ENCODE data around the gene ABLIM1.

Gene ABLIM1

DNA sequence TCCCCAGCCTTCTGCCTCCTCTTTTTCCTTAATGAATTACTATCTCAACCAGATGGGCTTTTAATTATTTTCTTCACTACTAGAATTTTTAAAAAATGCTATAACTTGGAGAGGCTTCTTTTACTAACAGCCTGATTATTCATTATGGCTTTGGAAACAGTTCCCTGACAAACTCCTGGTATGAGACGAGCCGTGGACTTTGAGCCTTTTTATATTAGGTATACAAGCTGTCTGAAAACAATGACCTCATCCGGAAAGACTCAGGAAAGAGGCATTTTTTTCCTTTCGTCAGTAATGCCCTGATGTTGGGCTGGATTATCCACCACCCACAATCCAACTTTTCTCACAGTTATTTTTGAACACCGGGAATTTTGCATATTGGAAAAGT, 26.7 kb upstream of the ABLIM1 start:
- H3K27me3 Mint-ChIP-seq (ENCODE audit: low read depth): peaks cover 15% of the 10 kb centered on the region
- H3K27ac Mint-ChIP-seq: no peak overlapping the region
- H3K9me3 Mint-ChIP-seq: no peaks in the 10 kb centered on the region
- no peak overlapping the region for H3K4me3 Mint-ChIP-seq
- no peaks in the 10 kb centered on the region for H3K36me3 Mint-ChIP-seq (ENCODE audit: low read depth)
- H3K4me1 Mint-ChIP-seq (ENCODE audit: low read depth): no peaks in the 10 kb centered on the region

DNA sequence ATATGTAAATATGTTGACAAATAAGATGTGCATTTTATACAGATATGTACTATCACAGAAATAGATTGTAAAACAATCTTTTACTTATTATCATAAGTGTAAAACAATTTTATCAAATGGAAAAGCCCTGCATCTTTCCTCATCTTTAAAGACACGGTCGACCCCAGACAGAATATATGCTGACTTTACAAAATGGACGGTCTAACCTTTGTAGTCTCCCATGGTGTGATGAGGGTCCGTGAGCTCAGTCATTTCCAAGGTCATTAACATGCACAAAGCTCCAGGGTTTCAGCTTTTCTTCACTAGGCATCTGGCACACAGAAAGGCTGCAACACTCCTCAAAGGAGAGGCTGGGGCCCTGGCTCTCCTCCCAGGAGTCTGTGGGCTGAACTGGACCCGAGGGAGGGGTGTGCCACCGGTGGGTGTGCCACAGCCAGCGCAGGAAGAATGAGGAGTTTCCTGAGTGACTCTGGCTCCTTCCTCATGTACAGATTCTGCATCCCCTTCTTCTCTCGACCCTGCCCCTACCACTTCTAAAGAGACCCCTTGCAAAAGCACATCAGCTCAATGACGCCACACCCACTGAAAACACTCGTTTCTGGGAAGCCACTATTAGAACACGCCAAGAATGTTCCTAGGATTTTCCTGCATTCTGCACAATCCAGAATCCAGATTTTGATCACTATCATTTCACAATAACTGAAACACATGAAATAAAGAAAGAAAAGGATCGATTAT, 26.2 kb upstream of the ABLIM1 start:
- no peak overlapping the region for H3K4me3 Mint-ChIP-seq
- H3K27ac Mint-ChIP-seq: no peak overlapping the region
- no peaks in the 10 kb centered on the region for H3K36me3 Mint-ChIP-seq (ENCODE audit: low read depth)
- no peaks in the 10 kb centered on the region for H3K9me3 Mint-ChIP-seq
- no peaks in the 10 kb centered on the region for H3K4me1 Mint-ChIP-seq (ENCODE audit: low read depth)
- peaks cover 15% of the 10 kb centered on the region for H3K27me3 Mint-ChIP-seq (ENCODE audit: low read depth)

DNA sequence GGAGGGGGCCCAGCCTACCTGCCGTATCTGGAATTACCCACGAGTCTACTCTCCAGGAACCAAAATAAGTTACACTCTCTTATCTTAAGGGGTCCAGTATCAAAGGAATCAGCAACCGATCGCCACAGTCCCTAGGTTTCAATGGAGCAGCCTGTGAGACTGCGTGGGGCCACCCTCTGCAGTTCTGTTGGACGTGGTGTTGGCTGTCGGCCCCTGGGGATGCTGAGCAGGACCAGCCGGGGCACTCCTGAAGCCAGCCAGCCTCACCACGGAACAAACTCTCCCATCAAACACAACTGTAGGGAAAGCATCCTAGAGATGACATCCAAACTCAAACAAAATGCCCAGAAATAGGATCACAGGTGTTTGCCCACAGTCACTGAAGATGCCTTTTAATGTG, 25.5 kb upstream of the ABLIM1 start:
- Mint-ChIP-seq H3K9me3 (no peaks in the 10 kb centered on the region), H3K4me1 (ENCODE audit: low read depth) (no peaks in the 10 kb centered on the region), H3K27ac (no peak overlapping the region), H3K4me3 (no peak overlapping the region), H3K27me3 (ENCODE audit: low read depth) (peaks cover 20% of the 10 kb centered on the region), H3K36me3 (ENCODE audit: low read depth) (no peaks in the 10 kb centered on the region)

DNA sequence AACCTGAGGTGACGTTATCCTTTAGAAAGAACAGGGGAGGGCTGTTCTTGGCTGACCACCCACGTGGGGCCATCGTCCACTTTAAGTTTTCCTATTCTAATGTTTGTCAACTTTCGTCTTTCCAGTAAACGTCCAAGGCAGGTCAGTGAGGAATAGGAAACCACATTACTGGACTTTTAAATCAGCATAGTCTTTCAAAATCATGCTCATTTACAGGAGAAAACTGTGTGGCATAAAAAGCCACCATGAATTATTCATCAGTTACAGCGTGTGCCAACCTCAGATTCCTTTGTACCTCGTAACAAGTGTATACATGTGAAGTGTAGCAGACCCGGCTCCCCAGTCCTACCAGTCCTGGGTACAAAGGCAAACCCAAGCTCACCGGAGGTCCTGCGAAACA, 25.1 kb upstream of the ABLIM1 start:
- Mint-ChIP-seq H3K27ac (no peak overlapping the region), H3K4me1 (ENCODE audit: low read depth) (no peaks in the 10 kb centered on the region), H3K4me3 (no peak overlapping the region), H3K36me3 (ENCODE audit: low read depth) (no peaks in the 10 kb centered on the region), H3K27me3 (ENCODE audit: low read depth) (peaks cover 20% of the 10 kb centered on the region), H3K9me3 (no peaks in the 10 kb centered on the region)

DNA sequence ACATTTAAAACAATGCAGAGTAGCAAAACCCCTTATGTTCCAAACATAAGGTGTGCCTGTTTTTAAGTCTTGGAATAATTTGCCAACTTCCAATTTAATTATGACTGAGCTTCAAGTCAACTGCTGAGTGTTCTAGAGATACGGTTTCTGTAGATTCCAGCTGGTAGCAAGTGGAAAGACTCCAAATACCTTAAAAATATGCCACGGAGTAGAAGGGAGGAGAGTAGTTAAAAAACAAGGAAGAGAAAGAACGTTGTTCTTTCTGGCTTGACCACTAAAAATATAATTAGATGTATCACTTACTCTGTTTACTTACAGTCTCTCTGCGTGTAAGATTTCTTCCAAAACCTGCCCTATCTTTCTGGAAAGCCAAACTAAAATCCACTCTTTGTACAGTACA, 24.5 kb upstream of the ABLIM1 start:
- H3K4me1 Mint-ChIP-seq (ENCODE audit: low read depth): no peaks in the 10 kb centered on the region
- peaks cover 19% of the 10 kb centered on the region for H3K27me3 Mint-ChIP-seq (ENCODE audit: low read depth)
- no peaks in the 10 kb centered on the region for H3K9me3 Mint-ChIP-seq
- H3K27ac Mint-ChIP-seq: no peak overlapping the region
- H3K36me3 Mint-ChIP-seq (ENCODE audit: low read depth): no peaks in the 10 kb centered on the region
- no peak overlapping the region for H3K4me3 Mint-ChIP-seq

DNA sequence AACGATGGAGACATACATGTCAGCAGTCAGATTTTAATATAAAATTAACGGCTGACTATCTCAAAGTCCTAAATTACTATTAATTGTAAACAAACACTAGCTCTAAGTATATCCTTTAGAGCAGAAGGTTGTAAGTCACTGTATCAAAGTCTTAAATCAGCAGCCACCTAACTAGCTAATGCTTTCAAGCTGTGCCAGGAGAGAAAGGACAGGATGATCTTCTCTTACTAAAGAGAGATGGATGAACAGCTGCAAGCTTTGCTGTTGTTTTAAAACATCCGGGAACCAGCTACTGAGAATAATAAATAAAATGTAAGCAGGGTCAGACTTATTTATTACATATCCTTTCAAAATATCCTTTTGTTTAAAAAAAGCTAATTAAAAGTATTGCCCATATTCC, 24.0 kb upstream of the ABLIM1 start:
- Mint-ChIP-seq H3K9me3 (no peaks in the 10 kb centered on the region), H3K27me3 (ENCODE audit: low read depth) (peaks cover 15% of the 10 kb centered on the region), H3K27ac (no peak overlapping the region), H3K4me3 (no peak overlapping the region), H3K36me3 (ENCODE audit: low read depth) (no peaks in the 10 kb centered on the region), H3K4me1 (ENCODE audit: low read depth) (no peaks in the 10 kb centered on the region)

DNA sequence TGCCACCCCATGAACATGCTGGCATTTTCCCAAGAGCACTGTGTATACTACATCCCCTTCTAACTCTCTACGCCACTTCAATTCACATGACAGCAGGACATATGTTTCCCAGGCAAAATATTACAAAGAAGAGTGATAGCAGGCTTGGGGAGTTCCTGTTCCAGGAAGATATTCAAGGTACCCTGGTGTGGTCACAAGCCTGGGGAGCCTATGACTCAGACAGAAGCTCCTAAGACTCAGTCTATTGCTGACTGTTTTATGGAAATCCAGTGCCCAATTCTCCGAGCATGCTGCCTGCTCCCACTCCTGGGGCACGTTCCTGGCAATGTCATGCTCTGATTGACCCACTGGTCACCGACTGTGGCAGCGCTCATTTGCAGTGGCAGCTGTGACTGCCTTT, 23.5 kb upstream of the ABLIM1 start:
- H3K36me3 Mint-ChIP-seq (ENCODE audit: low read depth): no peaks in the 10 kb centered on the region
- no peak overlapping the region for H3K27ac Mint-ChIP-seq
- peaks cover 11% of the 10 kb centered on the region for H3K27me3 Mint-ChIP-seq (ENCODE audit: low read depth)
- H3K4me3 Mint-ChIP-seq: no peak overlapping the region
- H3K4me1 Mint-ChIP-seq (ENCODE audit: low read depth): no peaks in the 10 kb centered on the region
- H3K9me3 Mint-ChIP-seq: no peaks in the 10 kb centered on the region

DNA sequence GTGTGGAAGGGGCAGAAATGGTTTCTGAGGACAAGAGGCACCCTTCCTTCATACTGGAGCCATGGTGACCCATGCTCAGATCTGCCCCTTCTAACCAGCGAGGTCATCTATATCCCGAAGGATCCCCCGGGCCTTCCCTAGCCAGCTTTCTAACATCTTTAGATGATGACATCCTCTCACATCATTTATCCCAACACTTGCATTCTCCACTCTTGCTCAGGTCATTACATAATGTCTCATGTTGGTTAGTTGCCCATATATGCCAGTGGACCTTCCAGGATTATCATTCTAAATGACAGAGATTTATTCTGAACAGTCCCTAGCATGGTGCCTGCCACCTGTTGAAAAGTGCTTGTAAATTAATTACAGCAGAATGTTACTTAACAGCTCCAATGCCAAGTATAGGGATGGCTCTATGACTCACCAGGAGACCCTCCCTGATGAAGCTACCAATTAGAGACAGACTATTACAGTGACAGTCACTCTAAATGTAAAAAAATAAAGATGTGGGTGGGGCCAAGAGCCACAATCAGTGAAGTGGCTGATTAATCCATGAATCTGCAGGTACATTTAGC, 22.6 kb upstream of the ABLIM1 start:
- no peak overlapping the region for H3K4me3 Mint-ChIP-seq

DNA sequence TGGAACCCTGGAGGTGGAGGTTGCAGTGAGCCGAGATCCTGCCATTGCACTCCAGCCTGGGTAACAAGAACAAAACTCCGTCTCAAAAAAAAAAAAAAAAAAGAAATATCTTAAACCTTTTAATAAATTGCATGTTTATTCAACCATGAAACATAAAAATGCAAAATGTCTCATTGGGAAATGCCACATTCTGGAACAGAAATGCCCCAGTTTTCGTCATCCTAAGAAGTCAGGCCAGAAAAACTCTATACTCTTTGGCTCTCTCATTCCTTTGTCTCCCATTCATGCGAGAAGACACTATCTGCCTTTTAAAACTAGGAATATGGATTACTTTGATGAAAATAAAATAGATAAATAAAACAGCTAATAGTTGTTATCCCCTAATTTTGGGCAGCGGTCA, 21.5 kb upstream of the ABLIM1 start:
- Mint-ChIP-seq H3K4me3 (no peak overlapping the region), H3K36me3 (ENCODE audit: low read depth) (no peaks in the 10 kb centered on the region), H3K9me3 (no peaks in the 10 kb centered on the region), H3K4me1 (ENCODE audit: low read depth) (no peaks in the 10 kb centered on the region), H3K27me3 (ENCODE audit: low read depth) (peaks cover 11% of the 10 kb centered on the region), H3K27ac (no peak overlapping the region)

More for the DNA sequence above, 22.6 kb upstream of the ABLIM1 start:
- Mint-ChIP-seq H3K27me3 (ENCODE audit: low read depth) (peaks cover 11% of the 10 kb centered on the region), H3K27ac (no peak overlapping the region), H3K4me1 (ENCODE audit: low read depth) (no peaks in the 10 kb centered on the region), H3K36me3 (ENCODE audit: low read depth) (no peaks in the 10 kb centered on the region), H3K9me3 (no peaks in the 10 kb centered on the region)

DNA sequence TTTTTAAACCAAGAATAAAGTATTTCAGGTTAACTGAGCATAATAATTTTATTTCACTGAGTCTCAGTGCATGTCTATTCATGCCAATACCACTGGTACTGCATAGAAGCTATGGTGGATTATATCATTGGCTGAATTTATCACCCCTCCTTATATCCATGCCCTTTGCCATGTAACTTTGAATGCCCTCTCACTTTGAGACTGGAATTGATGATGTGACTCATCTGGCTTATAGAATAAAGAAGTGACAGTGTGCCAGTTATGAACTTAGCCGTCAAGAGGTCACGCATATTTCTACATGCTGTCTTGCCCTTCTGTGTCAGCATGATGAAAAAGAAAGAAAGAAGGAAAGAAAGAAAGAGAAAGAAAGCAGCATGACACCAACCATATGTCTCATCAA, 20.7 kb upstream of the ABLIM1 start:
- Mint-ChIP-seq H3K9me3 (no peaks in the 10 kb centered on the region), H3K27ac (no peak overlapping the region)

DNA sequence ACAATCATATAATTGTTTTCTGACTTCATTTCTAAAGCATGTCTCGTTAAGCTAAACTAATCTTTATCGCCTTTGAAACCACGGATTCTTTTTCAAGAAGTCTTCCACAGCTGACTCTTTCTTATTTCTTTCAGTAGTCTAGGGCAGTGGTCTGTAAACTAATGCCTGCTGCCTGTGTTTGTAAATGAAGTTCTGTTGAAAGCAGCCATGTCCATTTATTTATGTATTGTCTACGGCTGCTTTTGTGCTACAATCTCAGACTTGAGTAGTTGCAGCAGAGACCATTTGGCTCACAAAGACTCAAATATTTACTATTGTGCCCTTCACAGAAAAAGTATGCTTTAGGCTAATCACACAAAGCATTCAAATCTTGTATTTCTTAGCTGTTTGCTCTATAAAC, 20.3 kb upstream of the ABLIM1 start:
- no peak overlapping the region for H3K4me3 Mint-ChIP-seq
- H3K36me3 Mint-ChIP-seq (ENCODE audit: low read depth): no peaks in the 10 kb centered on the region
- H3K4me1 Mint-ChIP-seq (ENCODE audit: low read depth): no peaks in the 10 kb centered on the region
- H3K9me3 Mint-ChIP-seq: no peaks in the 10 kb centered on the region
- H3K27me3 Mint-ChIP-seq (ENCODE audit: low read depth): peaks cover 11% of the 10 kb centered on the region
- no peak overlapping the region for H3K27ac Mint-ChIP-seq

More for the DNA sequence above, 20.7 kb upstream of the ABLIM1 start:
- Mint-ChIP-seq H3K4me3 (no peak overlapping the region), H3K36me3 (ENCODE audit: low read depth) (no peaks in the 10 kb centered on the region), H3K27me3 (ENCODE audit: low read depth) (peaks cover 11% of the 10 kb centered on the region), H3K4me1 (ENCODE audit: low read depth) (no peaks in the 10 kb centered on the region)

DNA sequence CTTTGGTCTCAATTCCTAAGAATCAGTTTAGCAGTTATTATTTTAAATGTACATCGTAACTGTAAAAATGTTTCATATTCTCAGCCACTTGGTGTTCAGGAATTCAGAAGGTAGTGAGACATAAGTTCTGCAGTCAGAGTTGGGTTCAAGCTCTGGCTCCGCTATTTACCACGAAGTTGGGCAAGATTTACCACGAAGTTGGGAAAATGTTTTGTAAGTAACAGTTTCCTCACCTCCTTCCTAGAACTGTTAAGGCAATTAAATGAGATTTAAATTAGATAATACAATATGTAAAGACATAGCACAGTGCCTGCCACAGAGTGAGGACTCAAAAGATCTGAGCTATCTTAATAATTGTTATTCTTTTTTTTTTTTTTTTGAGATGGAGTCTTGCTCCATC, 16.3 kb upstream of the ABLIM1 start:
- H3K27ac Mint-ChIP-seq: no peak overlapping the region
- H3K27me3 Mint-ChIP-seq (ENCODE audit: low read depth): peaks cover 21% of the 10 kb centered on the region
- no peak overlapping the region for H3K4me3 Mint-ChIP-seq
- H3K4me1 Mint-ChIP-seq (ENCODE audit: low read depth): no peaks in the 10 kb centered on the region
- H3K9me3 Mint-ChIP-seq: no peaks in the 10 kb centered on the region
- no peaks in the 10 kb centered on the region for H3K36me3 Mint-ChIP-seq (ENCODE audit: low read depth)

DNA sequence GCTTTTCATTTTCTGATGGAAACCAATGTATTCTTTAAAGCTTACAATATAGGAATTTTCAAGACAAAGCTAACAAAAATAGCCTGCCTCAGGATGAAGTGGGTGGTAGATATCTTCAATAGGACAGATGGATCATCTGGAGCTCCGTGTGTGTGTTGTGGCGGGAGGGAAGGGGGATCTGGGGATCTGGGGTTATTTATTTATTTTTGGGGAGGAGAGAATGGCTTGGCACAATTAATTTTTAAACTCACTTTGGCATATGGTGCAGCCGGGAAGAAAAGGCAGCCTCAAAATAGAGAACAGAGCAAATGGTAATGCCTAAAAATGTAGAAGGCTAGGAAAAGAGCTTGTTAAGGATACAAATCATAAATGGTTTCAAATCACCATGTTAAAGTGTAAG, 11.6 kb upstream of the ABLIM1 start:
- no peak overlapping the region for H3K4me3 Mint-ChIP-seq
- H3K9me3 Mint-ChIP-seq: no peaks in the 10 kb centered on the region
- H3K27ac Mint-ChIP-seq: no peak overlapping the region
- H3K4me1 Mint-ChIP-seq (ENCODE audit: low read depth): no peaks in the 10 kb centered on the region
- no peaks in the 10 kb centered on the region for H3K36me3 Mint-ChIP-seq (ENCODE audit: low read depth)
- H3K27me3 Mint-ChIP-seq (ENCODE audit: low read depth): peaks cover 39% of the 10 kb centered on the region

DNA sequence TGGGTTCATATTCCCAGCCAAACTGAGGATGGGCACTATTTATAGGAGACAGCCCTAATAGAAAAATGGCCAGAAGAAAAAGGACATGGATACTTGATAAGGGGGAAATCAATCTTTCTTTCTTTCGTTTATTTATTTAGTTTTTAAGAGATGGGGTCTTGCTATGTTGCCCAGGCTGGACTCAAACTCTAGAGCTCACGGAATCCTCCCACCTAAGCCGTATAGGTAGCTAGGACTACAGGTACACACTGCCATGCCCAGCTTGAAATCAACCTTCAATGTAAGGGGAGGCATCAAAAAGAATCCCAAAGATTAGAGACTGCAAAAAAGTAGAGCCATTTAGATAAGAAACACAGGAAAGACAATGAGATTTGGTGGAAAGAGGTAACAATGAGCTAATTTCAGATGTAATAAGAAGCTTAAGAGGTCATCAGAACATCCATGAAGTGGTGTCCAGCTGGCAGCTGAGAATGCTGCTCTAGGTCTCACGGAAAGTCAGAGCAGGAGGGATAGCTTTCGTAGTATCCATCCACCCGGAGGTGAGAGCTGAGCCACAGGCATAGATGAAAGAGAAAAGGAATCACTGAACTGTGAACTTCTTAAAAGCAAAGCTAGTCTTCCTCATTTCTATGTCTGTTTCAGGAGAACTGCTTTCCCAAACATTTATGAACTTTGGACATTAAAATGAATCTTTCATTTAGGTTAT, 10.5 kb upstream of the ABLIM1 start:
- Mint-ChIP-seq H3K27ac (no peak overlapping the region), H3K4me3 (no peak overlapping the region), H3K9me3 (no peaks in the 10 kb centered on the region), H3K27me3 (ENCODE audit: low read depth) (peaks cover 39% of the 10 kb centered on the region), H3K36me3 (ENCODE audit: low read depth) (no peaks in the 10 kb centered on the region), H3K4me1 (ENCODE audit: low read depth) (no peaks in the 10 kb centered on the region)

DNA sequence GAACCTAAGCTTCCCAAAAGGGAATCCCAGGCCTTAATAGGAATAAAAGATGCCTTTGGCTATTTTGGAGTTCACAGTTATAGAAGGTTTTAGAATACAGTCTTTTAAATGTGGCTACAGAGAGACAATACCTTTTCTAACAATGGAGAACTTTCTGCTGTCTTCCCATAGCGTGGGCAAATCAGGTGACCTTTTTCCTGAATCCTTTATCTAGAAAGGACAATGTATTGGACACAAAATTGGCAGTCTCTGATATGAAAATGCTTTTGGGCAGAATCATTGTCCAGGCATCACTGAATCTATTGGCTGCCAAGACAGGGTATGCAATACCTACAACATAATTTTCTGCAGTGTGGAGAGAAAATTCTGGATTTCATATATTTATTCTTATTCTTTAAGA, 7.8 kb upstream of the ABLIM1 start:
- no peaks in the 10 kb centered on the region for H3K4me1 Mint-ChIP-seq (ENCODE audit: low read depth)
- no peak overlapping the region for H3K4me3 Mint-ChIP-seq
- no peaks in the 10 kb centered on the region for H3K36me3 Mint-ChIP-seq (ENCODE audit: low read depth)
- no peak overlapping the region for H3K27ac Mint-ChIP-seq
- peaks cover 35% of the 10 kb centered on the region for H3K27me3 Mint-ChIP-seq (ENCODE audit: low read depth)
- H3K9me3 Mint-ChIP-seq: no peaks in the 10 kb centered on the region
